NCI-H1436 (cell line): ENCODE results near the gene MPG.

Experiments used
- DNase-seq: peaks from one replicate; lab custom pipeline; 2025; lab: John Stamatoyannopoulos, UW

Gene MPG

DNA sequence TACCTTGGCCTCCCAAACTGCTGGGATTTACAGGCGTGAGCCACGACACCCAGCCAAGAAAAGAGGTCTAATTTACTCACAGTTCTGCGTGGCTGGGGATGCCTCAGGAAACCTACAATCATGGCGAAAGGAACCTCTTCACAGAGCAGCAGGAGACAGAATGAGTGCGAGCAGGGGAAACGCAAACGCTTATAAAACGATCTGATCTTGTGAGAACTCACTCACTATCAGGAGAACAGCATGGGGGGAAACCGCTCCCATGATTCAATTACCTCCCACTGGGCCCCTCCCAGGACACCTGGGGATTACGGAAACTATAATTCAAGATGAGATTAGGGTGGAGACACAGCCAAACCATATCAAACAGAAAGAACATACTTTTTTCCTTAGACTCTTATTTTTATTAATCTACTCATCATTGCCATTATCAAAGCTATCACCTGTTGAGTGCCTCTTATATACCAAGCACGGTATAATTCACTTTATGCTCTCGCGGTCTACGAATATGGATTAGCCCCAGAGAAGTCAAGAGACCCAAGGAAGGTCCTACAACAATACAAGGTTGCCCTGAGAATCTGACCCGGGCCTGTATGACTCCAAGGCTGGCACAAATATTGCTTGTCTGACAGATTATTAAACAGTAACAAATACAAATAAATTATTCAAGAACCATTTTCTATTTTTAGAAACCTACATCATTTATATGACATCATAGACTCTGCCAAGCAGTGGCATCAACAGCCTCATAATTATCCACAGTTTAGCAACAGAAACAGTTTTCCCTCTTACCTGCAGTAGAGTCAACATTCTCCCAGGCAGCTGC is 27.0 kb upstream of the MPG start:
- no peak for DNase-seq

- DNase-seq = peak; percentile 93
Measured at GRCh38 chr16:53346-54236, 24.4 kb upstream of the MPG start, which contains the start of the genes POLR3K and SNRNP25. Gene POLR3K (minus strand): TSS chr16:53608. CDS start chr16:53586, 22 bp downstream. Gene SNRNP25 (plus strand): TSS chr16:53828. CDS start chr16:54017, 189 bp downstream.

GRCh38 chr16:54237-54581 is 23.8 kb upstream of the MPG start:
- DNase-seq = no peak

DNA sequence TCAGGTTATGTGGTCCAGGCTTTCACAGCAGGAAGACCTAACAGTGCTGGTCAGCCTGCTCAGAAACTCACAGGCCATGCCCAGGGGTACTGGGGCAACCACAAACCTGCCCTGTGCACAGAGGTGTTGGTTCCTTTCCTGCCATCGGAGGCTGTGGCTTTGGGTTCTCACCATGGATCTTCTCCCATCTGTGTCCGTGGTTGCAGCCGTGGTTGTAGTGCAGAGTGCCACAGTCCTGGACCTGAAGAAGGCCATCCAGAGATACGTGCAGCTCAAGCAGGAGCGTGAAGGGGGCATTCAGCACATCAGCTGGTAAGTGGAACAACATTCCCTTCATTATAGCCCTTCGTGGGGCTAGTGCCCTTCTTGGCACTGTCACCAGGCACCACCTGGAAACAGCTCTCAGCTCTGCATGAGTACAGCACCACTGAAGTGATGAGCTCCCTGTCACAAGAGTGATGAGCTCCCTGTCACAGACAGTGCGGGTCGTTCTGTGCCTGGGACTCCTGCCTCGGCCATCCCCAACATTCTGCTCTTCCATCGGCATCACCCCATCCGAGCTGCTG is 22.4 kb upstream of the MPG start:
- DNase-seq = no peak

- DNase-seq = no peak
Measured at GRCh38 chr16:56231-56927, 21.6 kb upstream of the MPG start.

GRCh38 chr16:57711-58110 is 20.3 kb upstream of the MPG start:
- no peak for DNase-seq

DNA sequence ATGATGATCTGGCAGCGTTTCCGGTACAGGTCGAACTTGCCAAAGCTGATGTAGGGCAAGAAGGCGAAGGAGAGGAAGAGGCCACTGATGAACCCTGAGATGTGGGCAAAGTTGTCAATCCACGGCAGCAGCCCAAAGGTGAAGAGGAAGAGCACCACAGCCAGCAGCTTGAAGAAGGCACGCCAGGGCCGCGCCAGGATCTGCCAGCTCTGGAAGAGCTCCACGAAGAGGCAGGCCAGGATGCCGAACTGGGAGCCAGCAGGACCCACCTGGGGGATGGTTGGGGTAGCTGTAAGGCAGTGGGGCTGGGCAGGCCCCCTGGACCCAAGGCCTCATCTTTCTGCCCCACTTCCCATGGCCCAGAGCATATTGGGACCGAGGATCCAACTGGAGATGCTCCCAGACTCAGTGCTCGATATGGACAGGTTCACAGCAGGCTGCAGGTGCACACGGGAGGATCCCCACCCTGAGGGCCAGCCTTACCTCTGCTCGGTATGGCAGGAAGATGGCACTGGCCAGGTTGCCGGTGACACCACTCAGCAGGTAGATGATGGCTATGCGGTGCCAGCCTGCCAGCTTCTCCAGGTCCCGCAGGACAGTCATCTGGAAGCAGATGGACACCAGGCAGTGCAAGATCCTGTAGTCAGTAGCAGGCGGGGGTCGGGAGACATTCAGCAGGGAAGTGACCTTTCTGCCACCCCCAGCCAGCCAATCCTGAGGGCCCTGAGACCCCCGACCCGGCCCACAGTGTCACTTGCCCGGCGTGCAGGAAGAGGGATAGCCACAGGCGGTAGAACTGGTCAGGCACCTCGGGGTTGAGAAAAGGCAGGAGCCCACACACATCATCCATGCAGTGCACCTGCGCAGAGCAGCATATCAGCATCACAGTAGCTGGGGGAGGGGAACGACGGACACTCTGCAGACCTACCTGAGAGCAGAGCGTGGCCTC is 19.3 kb upstream of the MPG start:
- DNase-seq = no peak

DNA sequence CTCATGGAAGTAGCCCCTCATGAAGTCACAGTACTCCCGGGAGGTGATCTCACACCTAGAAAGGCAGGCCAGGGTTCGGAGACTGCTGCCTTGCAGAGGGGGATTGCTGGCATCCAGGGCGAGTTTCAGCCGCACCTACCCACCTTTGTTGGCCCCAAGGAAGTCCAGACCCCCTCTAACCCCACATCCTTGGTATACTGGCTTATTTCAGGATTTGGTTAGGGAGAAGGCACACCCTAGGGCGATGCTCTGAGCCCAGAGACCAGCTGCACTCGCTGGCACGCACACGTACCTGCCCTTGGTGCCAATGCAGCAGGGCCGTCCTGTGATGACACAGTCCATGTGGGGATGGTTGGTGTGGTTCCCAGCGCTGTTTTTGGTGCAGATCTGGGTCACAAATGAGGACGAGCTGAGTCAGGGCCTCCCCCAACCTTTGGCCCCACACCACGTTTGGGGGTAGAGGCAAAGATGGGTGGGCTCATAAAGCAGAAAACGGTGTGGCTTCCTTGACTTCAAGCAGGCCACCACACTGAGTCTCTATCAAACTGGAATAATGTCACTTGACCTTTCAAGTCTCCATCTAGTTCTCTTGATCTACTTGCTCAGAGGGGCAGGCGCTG is 18.5 kb upstream of the MPG start:
- no peak for DNase-seq

GRCh38 chr16:60166-60565 is 17.9 kb upstream of the MPG start:
- no peak for DNase-seq

DNA sequence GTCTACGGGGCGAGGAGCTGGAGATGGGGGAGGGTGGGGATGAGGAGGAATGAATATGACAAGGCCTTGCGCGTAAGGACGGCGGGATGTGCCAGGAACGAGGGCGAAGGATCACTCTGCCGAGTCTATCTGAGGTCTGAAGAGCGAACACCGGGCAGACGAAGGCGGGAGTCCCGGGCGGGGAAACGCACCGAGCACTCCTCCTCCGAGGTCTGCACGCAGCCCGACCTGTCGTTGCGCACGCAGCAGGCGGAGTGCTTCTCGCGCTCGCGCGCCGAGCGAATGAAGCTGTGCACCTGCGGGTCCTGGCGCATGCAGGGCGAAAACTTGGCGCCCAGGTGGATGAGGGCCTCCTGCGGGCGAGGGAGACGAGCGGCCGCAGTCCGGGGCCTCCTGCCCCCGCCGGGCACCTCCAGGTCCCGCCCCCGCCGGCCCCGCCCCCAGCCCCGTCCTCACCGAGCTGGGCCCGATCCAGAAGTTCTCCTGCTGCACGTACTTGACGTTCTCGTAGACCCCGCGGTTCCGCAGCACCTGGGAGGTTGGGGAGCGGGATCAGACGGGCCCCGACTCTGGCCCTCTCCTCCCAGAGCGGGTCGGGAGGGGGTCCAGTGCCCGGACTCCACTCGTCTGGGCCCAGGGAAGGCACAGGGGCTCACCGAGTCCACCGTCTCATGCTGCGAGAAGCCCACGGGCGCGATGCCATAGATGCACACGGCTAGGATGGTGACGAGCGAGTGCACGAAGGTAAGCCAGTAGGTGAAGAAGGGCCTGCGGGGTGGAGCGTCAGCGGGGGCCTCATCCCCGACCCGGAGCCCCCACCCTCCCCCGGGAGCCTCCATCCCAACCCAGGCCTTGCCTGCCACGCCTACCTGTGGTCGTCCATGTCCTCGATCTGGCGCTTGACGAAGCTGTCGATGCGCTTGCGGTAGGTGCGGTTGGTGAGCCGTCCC is 16.8 kb upstream of the MPG start:
- no peak for DNase-seq

DNA sequence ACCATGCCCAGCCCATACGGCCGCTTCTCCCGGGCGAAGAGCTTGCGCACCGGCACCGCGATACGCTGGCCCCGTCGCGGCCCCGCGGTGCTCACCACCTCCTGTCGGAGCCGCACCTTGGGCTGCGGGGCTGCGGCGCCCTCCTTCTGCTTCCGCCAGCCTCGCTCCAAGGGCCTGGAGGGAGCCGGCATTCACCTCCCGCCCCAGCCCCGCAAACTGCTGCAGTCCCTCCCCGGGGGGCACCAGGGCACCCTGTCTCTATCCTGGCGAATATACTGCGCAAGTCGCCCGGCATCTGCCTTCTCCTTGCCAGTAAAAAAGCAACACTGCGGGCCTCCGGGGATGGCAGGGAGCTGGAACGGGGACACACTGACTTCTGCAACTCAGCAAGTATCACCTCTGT is 16.1 kb upstream of the MPG start:
- DNase-seq = no peak

GRCh38 chr16:62283-62967 is 15.6 kb upstream of the MPG start:
- DNase-seq = no peak

DNA sequence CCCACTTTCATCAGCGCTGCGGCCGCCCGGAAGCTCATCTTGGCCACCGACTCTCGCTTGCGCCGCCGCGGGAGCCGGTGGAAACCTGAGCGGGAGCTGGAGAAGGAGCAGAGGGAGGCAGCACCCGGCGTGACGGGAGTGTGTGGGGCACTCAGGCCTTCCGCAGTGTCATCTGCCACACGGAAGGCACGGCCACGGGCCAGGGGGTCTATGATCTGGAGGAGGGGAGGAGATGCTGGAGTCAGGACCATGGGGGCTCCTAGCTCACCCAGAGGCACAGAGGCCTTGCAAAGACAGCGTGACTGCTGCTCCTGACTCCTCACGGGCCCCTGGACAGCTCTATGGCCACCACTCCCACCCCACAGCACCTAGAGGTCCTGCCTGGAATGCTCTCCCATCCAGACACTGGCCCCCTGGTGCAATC is 15.0 kb upstream of the MPG start:
- no peak for DNase-seq

DNA sequence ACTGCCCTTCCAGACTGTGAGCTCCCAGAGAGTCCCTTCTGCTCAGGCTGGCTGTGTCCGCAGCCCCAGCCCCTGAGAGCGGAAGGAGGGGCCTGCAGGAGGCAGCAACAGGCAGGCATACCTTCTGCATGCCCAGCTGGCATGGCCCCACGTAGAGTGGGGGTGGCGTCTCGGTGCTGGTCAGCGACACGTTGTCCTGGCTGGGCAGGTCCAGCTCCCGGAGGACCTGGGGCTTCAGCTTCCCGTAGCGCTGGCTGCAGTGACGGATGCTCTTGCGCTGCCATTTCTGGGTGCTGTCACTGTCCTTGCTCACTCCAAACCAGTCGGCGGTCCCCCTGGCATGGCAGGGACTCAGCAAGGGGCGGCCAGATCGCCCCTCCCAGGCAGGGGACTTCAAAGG is 14.6 kb upstream of the MPG start:
- DNase-seq = no peak

- DNase-seq = no peak
Measured at GRCh38 chr16:63998-64913, 13.8 kb upstream of the MPG start.

- DNase-seq = no peak
Measured at GRCh38 chr16:64914-65255, 13.1 kb upstream of the MPG start.

- peak; percentile 71 for DNase-seq
Measured at GRCh38 chr16:65745-66144, 12.3 kb upstream of the MPG start.
